K562 (cell line): Measurements from ENCODE around the gene SPNS2. TPM values are rescaled to one million over a fixed set of nuclear protein-coding genes. Genes with fewer than 3 reads are reported as not detected.

Experiments
- ATAC-seq: fragments of 200-7000 bp; cut with Tn5 transposase; 3 replicates; pipeline ENCODE4 v1.9.1; 2020; ENCODE audit warnings: moderate library complexity
- BruUV-seq: library from RNA; stranded (reverse); fragments of 400-500 nt; replicated peaks from 2 replicates; lab custom pipeline; 2021; lab: Mats Ljungman, UMichigan
- CTCF ChIA-PET: fragments of 300-600 bp; formaldehyde crosslinking; extraction: SDS; loops from one replicate; lab custom pipeline; 2021; ENCODE audit warnings: low intra/inter-chr PET ratio; lab: Yijun Ruan, JAX
- POLR2A ChIA-PET: fragments of 300-600, 350-650 bp; sonication (Branson Sonifier 250); formaldehyde crosslinking; extraction: SDS; loops from one replicate; lab custom pipeline; 2021; ENCODE audit warnings: antibody characterized with exemption, inconsistent platforms; lab: Yijun Ruan, JAX
- DNase-seq, 4 experiments: peaks; one replicate each; pipeline versions ENCODE4 v3.0.0 to v3.0.0-alpha.2; 2011 to 2018; ENCODE audit warnings: low spot score in 3 of 4, mixed read lengths in 3 of 4; ENCODE audit errors: extremely low read depth in 1 of 4
- FAIRE-seq: peaks from 2 replicates; lab custom pipeline; 2011; peaks lifted over from hg19 to GRCh38; lab: Jason Lieb, UNC
- H2AFZ ChIP-seq: 2 replicates; pipeline ENCODE4 v1.6.0; 2011; ENCODE audit warnings: low read depth, low read length, control low read depth, inconsistent platforms
- H3K27ac ChIP-seq: fragments of 200-600 bp; 3 replicates; pipeline ENCODE4 v1.8.0; 2011; ENCODE audit warnings: low read depth, mild to moderate bottlenecking, control low read depth, inconsistent platforms, low read length, moderate library complexity, mixed read lengths; ENCODE audit errors: extremely low read depth
- H3K27me3 ChIP-seq, 2 experiments: fragments of 300-600 bp in 1 of 2; 2 replicates in 1 of 2; 3 replicates in 1 of 2; pipeline versions ENCODE4 v1.6.0 to v1.8.0; 2011; ENCODE audit warnings: inconsistent platforms in 2 of 2, low read length in 2 of 2, mild to moderate bottlenecking in 1 of 2, mixed read lengths in 1 of 2, moderate library complexity in 1 of 2; ENCODE audit not compliant: control insufficient read depth in 2 of 2, insufficient read depth in 2 of 2
- H3K36me3 ChIP-seq: fragments of 300-600 bp; 3 replicates; pipeline ENCODE4 v1.8.0; 2011; ENCODE audit warnings: mild to moderate bottlenecking, low read length, inconsistent platforms; ENCODE audit not compliant: control insufficient read depth, insufficient read depth
- H3K4me1 ChIP-seq, 2 experiments: fragments of 200-600 bp in 1 of 2; replicated peaks in 1 of 2; 2 replicates in 1 of 2; 3 replicates in 1 of 2; pipeline versions ENCODE4 v1.5.1 to v1.8.0; 2011; ENCODE audit warnings: inconsistent platforms in 2 of 2, low read length in 2 of 2, mild to moderate bottlenecking in 1 of 2, mixed read lengths in 1 of 2, moderate library complexity in 1 of 2; ENCODE audit not compliant: control insufficient read depth in 2 of 2, insufficient read depth in 2 of 2
- H3K4me2 ChIP-seq: 2 replicates; pipeline ENCODE4 v1.6.1; 2011; ENCODE audit warnings: low read length, control low read depth, inconsistent platforms, mixed read lengths; ENCODE audit not compliant: insufficient read depth
- H3K4me3 ChIP-seq: fragments of 200-600 bp; sonication (generic), shearing (Covaris generic); 2 replicates; pipeline ENCODE4 v1.5.1; 2016; ENCODE audit warnings: control low read depth, inconsistent platforms
- H3K79me2 ChIP-seq: fragments of 200-600 bp; 3 replicates; pipeline ENCODE4 v1.8.0; 2011; ENCODE audit warnings: low read length, inconsistent platforms; ENCODE audit not compliant: control insufficient read depth, insufficient read depth
- H3K9ac ChIP-seq, 2 experiments: 2 replicates each; pipeline versions ENCODE4 v1.6.0 to v1.6.1; 2011; ENCODE audit warnings: low read depth in 2 of 2, low read length in 2 of 2, control low read depth in 1 of 2, inconsistent platforms in 1 of 2, mild to moderate bottlenecking in 1 of 2, mixed read lengths in 1 of 2; ENCODE audit not compliant: insufficient read depth in 1 of 2
- H3K9me1 ChIP-seq: one replicate; pipeline ENCODE4 v1.6.0; 2011; ENCODE audit warnings: inconsistent platforms, mild to moderate bottlenecking, low read length, moderate library complexity; ENCODE audit not compliant: control insufficient read depth, insufficient read depth
- H3K9me3 ChIP-seq: replicated peaks from 2 replicates; pipeline ENCODE4 v1.5.1; 2011; ENCODE audit warnings: low read depth, low read length, inconsistent platforms; ENCODE audit not compliant: control insufficient read depth, insufficient read depth
- H4K20me1 ChIP-seq: replicated peaks from 2 replicates; pipeline ENCODE4 v1.6.1; 2011; ENCODE audit warnings: low read length, inconsistent platforms, mixed read lengths; ENCODE audit not compliant: control insufficient read depth, insufficient read depth
- ADNP ChIP-seq: fragments of 200-800 bp; sonication (Bioruptor generic); IDR thresholded peaks from 2 replicates; pipeline ENCODE4 v1.6.1; 2016; ENCODE audit warnings: missing genetic modification characterization, missing compliant biosample characterization
- CCNT2 ChIP-seq: IDR thresholded peaks from 2 replicates; pipeline ENCODE4 v1.6.1; 2011; ENCODE audit warnings: borderline replicate concordance, low read depth, mild to moderate bottlenecking, moderate library complexity, mixed read lengths, low read length; ENCODE audit not compliant: insufficient read length; ENCODE audit errors: extremely low read depth
- CREM ChIP-seq: IDR thresholded peaks from 2 replicates; pipeline ENCODE4 v1.6.1; 2014; ENCODE audit warnings: antibody characterized with exemption, low read depth
- LARP7 ChIP-seq: fragments of 450-650 bp; IDR thresholded peaks from 2 replicates; pipeline ENCODE4 v1.6.1; 2016
- POLR2H ChIP-seq: IDR thresholded peaks from 2 replicates; pipeline ENCODE4 v1.6.1; 2016; ENCODE audit warnings: missing genetic modification characterization, low read depth, mild to moderate bottlenecking, control low read depth, missing compliant biosample characterization, moderate library complexity
- POLR3G ChIP-seq: IDR thresholded peaks from 2 replicates; pipeline ENCODE4 v1.6.1; 2011; ENCODE audit not compliant: insufficient read length, insufficient replicate concordance; ENCODE audit errors: extremely low read depth
- SMARCC2 ChIP-seq: fragments of 450-650 bp; IDR thresholded peaks from 2 replicates; pipeline ENCODE4 v1.6.1; 2017; ENCODE audit warnings: antibody characterized with exemption, moderate library complexity, mild to moderate bottlenecking, low read depth
- TRIM28 ChIP-seq: fragments of 450-650 bp; IDR thresholded peaks from 2 replicates; pipeline ENCODE4 v1.6.1; 2017
- ZNF407 ChIP-seq: fragments of 450-650 bp; IDR thresholded peaks from 2 replicates; pipeline ENCODE4 v1.6.1; 2016; ENCODE audit warnings: low read depth
- ZNF445 ChIP-seq: fragments of 250-450 bp; sonication (Bioruptor Pico); IDR thresholded peaks from 2 replicates; pipeline ENCODE4 v1.4.0; 2020; ENCODE audit warnings: low read depth, mild to moderate bottlenecking, moderate library complexity
- WGBS: fragments of 100-300 bp; shearing (Covaris generic); methylation state at CpG from one replicate; pipeline ENCODE4 v1.1.6; 2016; ENCODE audit warnings: low coverage, mixed read lengths; ENCODE audit not compliant: insufficient coverage; ENCODE audit errors: missing lambda C conversion rate; 5-methylcytosine and 5-hydroxymethylcytosine counted together
- in situ Hi-C: fragments of 300-500 bp; cut with MboI; formaldehyde crosslinking; loops from 4 replicates; pipeline ENCODE4 v1.15.0; 2018; ENCODE audit warnings: inconsistent platforms, mixed read lengths
- intact Hi-C: fragments of 100-400 bp; cut with micrococcal nuclease; formaldehyde crosslinking; loops from 2 replicates; pipeline ENCODE4 v1.14.2; 2022
- polyA plus RNA-seq, 8 experiments: library from polyadenylated mRNA; depleted of rRNA in 4 of 8; stranded (reverse) in 5 of 8; unstranded in 3 of 8; fragments of >200 nt; fragmentation: Nextera tagmentation in 2 of 8; fragmentation: Illumina TruSeq in 1 of 8; extraction: Ambion mirVana in 2 of 8; extraction: Trizol in 1 of 8; gene quantifications; 2 replicates each; pipeline versions ENCODE4 v1.2.1 to v1.2.3, GENCODE V29; 2011 to 2014; ENCODE audit warnings: inconsistent platforms in 1 of 8, missing spikeins in 1 of 8
- total RNA-seq, 7 experiments: library from RNA; depleted of rRNA in 6 of 7; stranded (reverse); fragments of >200 nt in 6 of 7; fragmentation: Illumina TruSeq in 2 of 7; extraction: Trizol in 2 of 7; gene quantifications; 2 replicates each; pipeline versions ENCODE4 v1.2.1 to v1.2.3, GENCODE V29; 2011 to 2021; ENCODE audit warnings: low replicate concordance in 1 of 7

Gene SPNS2
- total and polyA plus RNA-seq, 9 of the 15 experiments (the other 6 are each of a cell fraction or from before 2014, with no cell fraction given), result 0.06 TPM; not detected in 8

- TF ChIP-seq CCNT2, result no peak
Observed at GRCh38 chr17:4582691-4583090, 84.0 kb downstream of the SPNS2 start (continued).

GRCh38 chr17:4583206-4583605 lies 84.5 kb downstream of the SPNS2 start:
- H2AFZ ChIP-seq, result no peak overlapping the region
- FAIRE-seq, result no peak
- ATAC-seq, result no peak
- H3K9me3 ChIP-seq, result no peaks in the 10 kb centered on the region
- CTCF ChIA-PET, result no interaction called here
- H3K79me2 ChIP-seq, result no peaks in the 10 kb centered on the region
- H3K27me3 ChIP-seq, result peaks cover 6 to 73% of the 10 kb centered on the region in 2 experiments; a peak in 4 of 5 replicates
- POLR2A ChIA-PET, result interaction anchor here (0.6 kb wide), 1 partner anchor 116 kb away, joined by 3 read pairs; no protein-coding TSS in a partner anchor
- no peak overlapping the region for H3K9ac ChIP-seq
- H3K4me1 ChIP-seq, result peaks cover 6 to 22% of the 10 kb centered on the region in 2 experiments; a peak in 4 of 5 replicates
- no peak overlapping the region for H3K4me3 ChIP-seq
- in situ Hi-C loops, result no loop called here
- no peak for DNase-seq
- no peak overlapping the region for H3K4me2 ChIP-seq
- H3K9me1 ChIP-seq, result no peaks in the 10 kb centered on the region
- H3K27ac ChIP-seq, result no peak overlapping the region
- BruUV-seq, result no TSS peak
- H4K20me1 ChIP-seq, result peaks cover 3% of the 10 kb centered on the region; the same call in 1 of the 2 replicates
- WGBS, result 0% methylated on average over 2 of the region's 3 CpGs
- intact Hi-C loops, result no loop called here
- no peaks in the 10 kb centered on the region for H3K36me3 ChIP-seq
- TF ChIP-seq ZNF445, result no peak
- TF ChIP-seq CREM, result no peak
- no peak for TF ChIP-seq POLR2H (tag)
- no peak for TF ChIP-seq TRIM28
- no peak for TF ChIP-seq ADNP
- no peak for TF ChIP-seq POLR3G
- no peak for TF ChIP-seq ZNF407
- no peak for TF ChIP-seq LARP7
- TF ChIP-seq SMARCC2, result no peak
